Measurements from ENCODE around the gene ZNF362.

The ZNF362 gene

DNA sequence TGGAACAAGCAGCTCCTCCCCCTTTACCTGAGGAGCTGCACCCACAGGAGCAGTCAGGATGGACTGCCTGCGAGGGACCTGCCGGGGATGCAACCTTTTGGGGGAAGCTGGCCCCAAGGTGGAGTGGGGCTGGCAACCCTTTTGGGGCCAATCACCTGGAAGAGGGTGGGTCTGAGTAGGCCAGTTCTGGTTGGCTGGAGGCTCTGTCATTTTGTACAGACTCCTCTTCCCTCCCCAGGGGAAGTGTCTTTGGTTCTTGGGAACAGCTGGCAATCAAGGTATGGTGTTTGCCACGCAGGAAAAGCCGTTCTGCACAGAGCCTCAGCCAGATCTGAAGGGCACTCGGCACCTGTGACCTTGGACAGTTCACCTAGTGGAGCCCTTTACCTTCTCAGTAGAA, 64.9 kb downstream of the ZNF362 start:
- H3K4me2 ChIP-seq (ENCODE audit: low read length), result no peak overlapping the region
- no peak overlapping the region for H3K4me3 ChIP-seq (ENCODE audit: low read length)
- TF ChIP-seq, protein P1, sequence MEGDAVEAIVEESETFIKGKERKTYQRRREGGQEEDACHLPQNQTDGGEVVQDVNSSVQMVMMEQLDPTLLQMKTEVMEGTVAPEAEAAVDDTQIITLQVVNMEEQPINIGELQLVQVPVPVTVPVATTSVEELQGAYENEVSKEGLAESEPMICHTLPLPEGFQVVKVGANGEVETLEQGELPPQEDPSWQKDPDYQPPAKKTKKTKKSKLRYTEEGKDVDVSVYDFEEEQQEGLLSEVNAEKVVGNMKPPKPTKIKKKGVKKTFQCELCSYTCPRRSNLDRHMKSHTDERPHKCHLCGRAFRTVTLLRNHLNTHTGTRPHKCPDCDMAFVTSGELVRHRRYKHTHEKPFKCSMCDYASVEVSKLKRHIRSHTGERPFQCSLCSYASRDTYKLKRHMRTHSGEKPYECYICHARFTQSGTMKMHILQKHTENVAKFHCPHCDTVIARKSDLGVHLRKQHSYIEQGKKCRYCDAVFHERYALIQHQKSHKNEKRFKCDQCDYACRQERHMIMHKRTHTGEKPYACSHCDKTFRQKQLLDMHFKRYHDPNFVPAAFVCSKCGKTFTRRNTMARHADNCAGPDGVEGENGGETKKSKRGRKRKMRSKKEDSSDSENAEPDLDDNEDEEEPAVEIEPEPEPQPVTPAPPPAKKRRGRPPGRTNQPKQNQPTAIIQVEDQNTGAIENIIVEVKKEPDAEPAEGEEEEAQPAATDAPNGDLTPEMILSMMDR (IDR thresholded peaks at IDR 0.05; ENCODE audit: low read depth, low read length, poor library complexity, severe bottlenecking), result no peak
- no peak for TF ChIP-seq EZH2phosphoT487 (IDR thresholded peaks at IDR 0.05; ENCODE audit: borderline replicate concordance, low read length)
- no peak overlapping the region for H3K27ac ChIP-seq (ENCODE audit: low read depth, low read length)
- H3F3A ChIP-seq (ENCODE audit: control insufficient read depth, insufficient read depth), result no peaks in the 10 kb centered on the region
- no peaks in the 10 kb centered on the region for H4K20me1 ChIP-seq (ENCODE audit: control insufficient read depth, insufficient read depth, low read depth, low read length)
- no peaks in the 10 kb centered on the region for H3K79me2 ChIP-seq (ENCODE audit: control insufficient read depth, low read length)
- peaks cover 25% of the 10 kb centered on the region for H3K27me3 ChIP-seq (ENCODE audit: control insufficient read depth, low read length)
- H3K9me3 ChIP-seq (ENCODE audit: control insufficient read depth, insufficient read depth, low read length), result no peaks in the 10 kb centered on the region
- peaks cover 7% of the 10 kb centered on the region for H3K4me1 ChIP-seq (ENCODE audit: control insufficient read depth, low read length)
- H3K9me2 ChIP-seq (replicated peaks; ENCODE audit: control insufficient read depth, low read length), result no peaks in the 10 kb centered on the region
- peaks cover 33% of the 10 kb centered on the region for H3K36me3 ChIP-seq (ENCODE audit: control insufficient read depth, low read length)

DNA sequence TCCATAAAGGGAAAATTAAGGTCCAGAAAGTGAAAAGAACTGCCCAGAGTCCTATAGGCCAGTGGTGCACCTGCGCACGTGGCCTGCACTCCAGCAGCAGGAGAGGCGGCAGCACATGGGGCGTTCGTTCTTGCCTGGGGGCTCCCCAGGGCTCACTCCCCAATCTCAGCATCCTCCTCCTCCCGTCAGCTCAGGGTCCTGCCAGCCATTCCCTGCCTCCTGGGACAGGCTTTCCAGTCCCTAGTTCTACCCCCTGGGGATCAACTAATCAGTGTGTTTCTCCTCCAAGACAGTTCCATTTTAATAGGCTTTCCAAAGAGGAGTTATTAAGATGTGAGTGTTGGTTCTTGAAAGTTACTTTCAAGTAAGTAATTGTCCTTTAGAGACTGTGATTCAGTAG, 65.8 kb downstream of the ZNF362 start:
- H3K27me3 ChIP-seq (ENCODE audit: control insufficient read depth, low read length), result peaks cover 18% of the 10 kb centered on the region
- no peak overlapping the region for H3K27ac ChIP-seq (ENCODE audit: low read depth, low read length)
- no peaks in the 10 kb centered on the region for H3K9me3 ChIP-seq (ENCODE audit: control insufficient read depth, insufficient read depth, low read length)
- H4K20me1 ChIP-seq (ENCODE audit: control insufficient read depth, insufficient read depth, low read depth, low read length), result no peaks in the 10 kb centered on the region
- no peak overlapping the region for H3K4me3 ChIP-seq (ENCODE audit: low read length)
- peaks cover 39% of the 10 kb centered on the region for H3K36me3 ChIP-seq (ENCODE audit: control insufficient read depth, low read length)
- H3K4me1 ChIP-seq (ENCODE audit: control insufficient read depth, low read length), result peaks cover 7% of the 10 kb centered on the region
- no peaks in the 10 kb centered on the region for H3K79me2 ChIP-seq (ENCODE audit: control insufficient read depth, low read length)
- H3K9me2 ChIP-seq (replicated peaks; ENCODE audit: control insufficient read depth, low read length), result no peaks in the 10 kb centered on the region
- no peaks in the 10 kb centered on the region for H3F3A ChIP-seq (ENCODE audit: control insufficient read depth, insufficient read depth)
- no peak overlapping the region for H3K4me2 ChIP-seq (ENCODE audit: low read length)
- TF ChIP-seq EZH2phosphoT487 (IDR thresholded peaks at IDR 0.05; ENCODE audit: borderline replicate concordance, low read length), result no peak
- TF ChIP-seq, protein P1 (IDR thresholded peaks at IDR 0.05; ENCODE audit: low read depth, low read length, poor library complexity, severe bottlenecking), result no peak

DNA sequence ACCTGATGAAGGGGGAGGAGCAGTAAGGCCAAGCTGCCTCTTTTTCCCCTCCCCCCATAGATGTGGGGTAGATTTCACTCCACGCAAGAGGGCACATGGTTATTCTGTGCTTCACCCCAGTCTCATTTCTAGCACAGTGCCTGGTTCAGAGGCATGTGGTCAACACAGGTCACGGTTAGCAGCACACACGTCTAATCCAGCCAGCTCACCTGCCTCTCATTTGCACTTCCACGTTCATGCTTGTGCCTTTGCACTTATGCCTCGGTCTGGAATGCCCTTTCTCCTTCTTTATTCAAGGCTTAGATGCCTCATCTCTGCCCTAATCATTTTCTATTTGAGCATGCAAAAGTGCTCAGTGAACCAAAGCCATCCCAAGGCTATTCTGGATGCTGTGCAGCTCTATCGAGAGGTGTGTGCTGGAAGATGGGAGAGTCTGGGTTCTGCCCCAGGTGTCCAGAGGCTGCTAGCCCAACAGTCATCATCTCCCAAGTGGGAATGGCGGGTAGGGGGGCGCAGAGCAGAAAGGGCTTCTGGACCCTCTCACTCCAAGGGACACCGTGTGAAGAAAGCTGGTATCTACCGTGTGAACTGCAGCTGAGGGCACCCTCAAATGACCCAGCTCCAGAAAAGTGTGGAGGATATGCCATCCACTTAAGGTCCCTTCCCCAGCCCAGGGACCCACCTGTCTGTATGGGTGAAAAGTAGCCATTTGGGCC, 66.7 kb downstream of the ZNF362 start:
- Histone ChIP-seq H3K27me3 (ENCODE audit: control insufficient read depth, low read length) (peaks cover 10% of the 10 kb centered on the region), H3K4me1 (ENCODE audit: control insufficient read depth, low read length) (peaks cover 7% of the 10 kb centered on the region), H4K20me1 (ENCODE audit: control insufficient read depth, insufficient read depth, low read depth, low read length) (no peaks in the 10 kb centered on the region), H3K4me2 (ENCODE audit: low read length) (no peak overlapping the region), H3K9me3 (ENCODE audit: control insufficient read depth, insufficient read depth, low read length) (no peaks in the 10 kb centered on the region), H3K79me2 (ENCODE audit: control insufficient read depth, low read length) (no peaks in the 10 kb centered on the region), H3K9me2 (replicated peaks; ENCODE audit: control insufficient read depth, low read length) (no peaks in the 10 kb centered on the region), H3F3A (ENCODE audit: control insufficient read depth, insufficient read depth) (no peaks in the 10 kb centered on the region), H3K4me3 (ENCODE audit: low read length) (no peak overlapping the region), H3K27ac (ENCODE audit: low read depth, low read length) (no peak overlapping the region), H3K36me3 (ENCODE audit: control insufficient read depth, low read length) (peaks cover 47% of the 10 kb centered on the region)
- TF ChIP-seq EZH2phosphoT487 (IDR thresholded peaks at IDR 0.05; ENCODE audit: borderline replicate concordance, low read length), result no peak
- TF ChIP-seq, protein P1 (IDR thresholded peaks at IDR 0.05; ENCODE audit: low read depth, low read length, poor library complexity, severe bottlenecking), result no peak
